HEK293 (cell line): ENCODE results near the gene JHY.

Source experiments
- CTCF ChIA-PET: fragments of 350-600 bp; formaldehyde crosslinking; extraction: SDS; loops from one replicate; lab custom pipeline; 2021; ENCODE audit warnings: antibody characterized with exemption; lab: Yijun Ruan, JAX
- POLR2A ChIA-PET: fragments of 300-600 bp; formaldehyde crosslinking; extraction: SDS; loops from one replicate; lab custom pipeline; 2020; ENCODE audit warnings: antibody characterized with exemption, inconsistent platforms; lab: Yijun Ruan, JAX
- H3K27ac ChIP-seq: fragments of 200-500 bp; sonication (Bioruptor generic); 2 replicates; pipeline ENCODE4 v1.5.1; 2014; ENCODE audit warnings: low read depth, low read length, control low read depth, inconsistent platforms; ENCODE audit errors: extremely low read depth
- H3K36me3 ChIP-seq, 2 experiments: fragments of 200-500 bp in 1 of 2; sonication (Bioruptor generic) in 1 of 2; 1 replicate in 1 of 2; 2 replicates in 1 of 2; pipeline ENCODE4 v1.5.1; 2014 to 2017; ENCODE audit warnings: inconsistent platforms in 2 of 2, low read length in 2 of 2; ENCODE audit not compliant: control insufficient read depth in 2 of 2, insufficient read depth in 1 of 2
- H3K4me1 ChIP-seq: fragments of 200-500 bp; sonication (Bioruptor generic); 2 replicates; pipeline ENCODE4 v1.5.1; 2014; ENCODE audit warnings: mild to moderate bottlenecking, low read length, inconsistent platforms; ENCODE audit not compliant: control insufficient read depth, insufficient read depth
- H3K4me3 ChIP-seq: 2 replicates; pipeline ENCODE4 v1.5.1; 2011; ENCODE audit warnings: low read depth, mild to moderate bottlenecking, control low read depth, low read length, moderate library complexity
- H3K9me3 ChIP-seq: fragments of 200-500 bp; sonication (Bioruptor generic); 2 replicates; pipeline ENCODE4 v1.5.1; 2014; ENCODE audit warnings: low read depth, low read length, inconsistent platforms; ENCODE audit not compliant: control insufficient read depth, insufficient read depth
- FEZF1 ChIP-seq: fragments of 450-650 bp; formaldehyde crosslinking; IDR thresholded peaks from 2 replicates; pipeline ENCODE4 v1.5.1; 2016; ENCODE audit warnings: missing biosample characterization, missing genetic modification characterization
- GLIS1 ChIP-seq: fragments of 450-650 bp; formaldehyde crosslinking; IDR thresholded peaks from 2 replicates; pipeline ENCODE4 v1.5.1; 2016; ENCODE audit warnings: missing biosample characterization, missing genetic modification characterization
- IKZF3 ChIP-seq: fragments of 450-650 bp; IDR thresholded peaks from 2 replicates; pipeline ENCODE4 v1.5.0; 2018; ENCODE audit warnings: missing biosample characterization, mild to moderate bottlenecking, missing genetic modification characterization, moderate library complexity
- KLF8 ChIP-seq: fragments of 450-650 bp; formaldehyde crosslinking; IDR thresholded peaks from 2 replicates; pipeline ENCODE4 v1.5.1; 2016; ENCODE audit warnings: missing biosample characterization, missing genetic modification characterization
- MEIS1 ChIP-seq: sonication (generic); formaldehyde crosslinking; IDR thresholded peaks from 2 replicates; pipeline ENCODE4 v1.8.1; 2022; ENCODE audit warnings: missing genetic modification reagents, mild to moderate bottlenecking, borderline replicate concordance
- MZF1 ChIP-seq: fragments of 450-650 bp; formaldehyde crosslinking; IDR thresholded peaks from 2 replicates; pipeline ENCODE4 v1.5.1; 2017; ENCODE audit warnings: missing biosample characterization, missing genetic modification characterization, borderline replicate concordance
- SETDB1 ChIP-seq: IDR thresholded peaks from one replicate; pipeline ENCODE4 v1.6.1; 2017; ENCODE audit warnings: mild to moderate bottlenecking, low read length, moderate library complexity, mixed read lengths; ENCODE audit not compliant: insufficient read length
- SP3 ChIP-seq: fragments of 450-650 bp; formaldehyde crosslinking; IDR thresholded peaks from 2 replicates; pipeline ENCODE4 v1.5.1; 2016; ENCODE audit warnings: missing biosample characterization, missing genetic modification characterization
- TCF7L2 ChIP-seq: IDR thresholded peaks from 2 replicates; pipeline ENCODE4 v1.6.1; 2011; ENCODE audit warnings: low read depth, mild to moderate bottlenecking, inconsistent platforms, low read length, moderate library complexity, borderline replicate concordance
- ZBTB8A ChIP-seq: fragments of 450-650 bp; formaldehyde crosslinking; IDR thresholded peaks from 2 replicates; pipeline ENCODE4 v1.5.1; 2016; ENCODE audit warnings: missing biosample characterization, missing genetic modification characterization
- ZNF214 ChIP-seq: fragments of 450-650 bp; formaldehyde crosslinking; IDR thresholded peaks from 2 replicates; pipeline ENCODE4 v1.5.1; 2017; ENCODE audit warnings: missing biosample characterization, mild to moderate bottlenecking, missing genetic modification characterization, borderline replicate concordance
- ZNF335 ChIP-seq: fragments of 450-650 bp; formaldehyde crosslinking; conservative IDR thresholded peaks from 2 replicates; pipeline ENCODE4 v1.5.1; 2016; ENCODE audit warnings: missing biosample characterization, missing genetic modification characterization
- ZNF391 ChIP-seq: fragments of 450-650 bp; formaldehyde crosslinking; IDR thresholded peaks from 2 replicates; pipeline ENCODE4 v1.5.1; 2016; ENCODE audit warnings: low read depth, missing biosample characterization, missing genetic modification characterization, borderline replicate concordance
- ZNF423 ChIP-seq: fragments of 450-650 bp; formaldehyde crosslinking; IDR thresholded peaks from 2 replicates; pipeline ENCODE4 v1.5.1; 2016; ENCODE audit warnings: missing biosample characterization, missing genetic modification characterization
- ZNF610 ChIP-seq: fragments of 450-650 bp; formaldehyde crosslinking; IDR thresholded peaks from 2 replicates; pipeline ENCODE4 v1.5.1; 2016; ENCODE audit warnings: missing biosample characterization, missing genetic modification characterization, borderline replicate concordance
- ZNF624 ChIP-seq: fragments of 450-650 bp; formaldehyde crosslinking; IDR thresholded peaks from 2 replicates; pipeline ENCODE4 v1.5.1; 2017; ENCODE audit warnings: missing biosample characterization, missing genetic modification characterization
- ZNF660 ChIP-seq: fragments of 450-650 bp; IDR thresholded peaks from 2 replicates; pipeline ENCODE4 v1.5.1; 2018; ENCODE audit warnings: missing biosample characterization, mild to moderate bottlenecking, missing genetic modification characterization
- ZSCAN16 ChIP-seq: fragments of 450-650 bp; formaldehyde crosslinking; IDR thresholded peaks from 2 replicates; pipeline ENCODE4 v1.5.1; 2016; ENCODE audit warnings: missing biosample characterization, missing genetic modification characterization
- ZSCAN30 ChIP-seq: fragments of 450-650 bp; IDR thresholded peaks from 2 replicates; pipeline ENCODE4 v1.5.1; 2018; ENCODE audit warnings: missing biosample characterization, mild to moderate bottlenecking, missing genetic modification characterization, moderate library complexity
- TF ChIP-seq, protein P1 (sequence below): fragments of 450-650 bp; formaldehyde crosslinking; IDR thresholded peaks from 2 replicates; pipeline ENCODE4 v1.5.1; 2016; ENCODE audit warnings: missing biosample characterization, missing genetic modification characterization, low read depth
- TF ChIP-seq, protein P2 (sequence below): fragments of 450-650 bp; formaldehyde crosslinking; IDR thresholded peaks from 2 replicates; pipeline ENCODE4; 2016; ENCODE audit warnings: missing biosample characterization, missing genetic modification characterization
- TF ChIP-seq, protein P3 (sequence below): fragments of 450-650 bp; formaldehyde crosslinking; IDR thresholded peaks from 2 replicates; pipeline ENCODE4 v1.5.1; 2016; ENCODE audit warnings: missing biosample characterization, missing genetic modification characterization, borderline replicate concordance
- TF ChIP-seq, protein P4 (sequence below): fragments of 450-650 bp; formaldehyde crosslinking; conservative IDR thresholded peaks from 2 replicates; pipeline ENCODE4 v1.5.1; 2016; ENCODE audit warnings: low read depth, missing biosample characterization, missing genetic modification characterization

The JHY gene

DNA sequence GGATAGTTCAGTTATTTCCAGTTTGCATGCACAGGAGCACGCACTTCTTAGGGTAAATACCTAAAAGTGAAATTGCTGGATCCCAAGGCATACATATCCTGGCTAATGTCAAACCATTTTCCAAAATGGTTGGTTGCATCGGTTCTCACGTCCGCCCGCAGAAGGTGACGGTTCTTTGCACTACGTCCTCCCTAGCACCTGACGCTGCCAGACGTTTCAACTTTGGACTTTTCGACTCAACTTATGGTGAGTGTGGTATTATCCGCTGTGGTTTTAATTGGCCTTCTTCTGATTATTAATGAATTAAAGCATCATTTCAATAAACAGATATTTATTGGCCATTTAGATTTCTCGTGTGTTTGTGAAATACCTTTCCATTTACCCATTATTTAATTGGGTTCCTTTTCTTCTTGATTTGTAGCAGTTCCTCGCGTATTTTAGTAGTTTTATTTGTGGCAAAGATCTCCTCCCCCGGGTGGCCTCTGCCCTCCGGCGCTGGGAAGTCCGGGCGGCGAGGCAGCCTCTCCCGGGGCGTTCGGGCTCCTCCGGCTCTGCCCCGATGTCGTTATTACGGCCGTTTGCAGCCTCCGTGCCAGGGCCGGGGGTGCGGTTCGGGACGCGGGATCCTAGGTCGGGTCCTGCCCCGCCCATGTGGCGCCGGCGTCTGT, at the start of gene JHY:
TSS of gene JHY (plus strand) at position 571 of the 668 bp plus-strand sequence. CDS start 3,091 bp downstream, outside the sequence.
- no peaks in the 10 kb centered on the region for H3K9me3 ChIP-seq
- ChIA-PET CTCF (interaction anchor here (0.6 to 1.8 kb wide), 4 partner anchors 18 to 170 kb away, joined by 3 to 15 read pairs (median 3); no protein-coding TSS in a partner anchor), POLR2A (no interaction called here)
- 0 out of 2 replicates have a peak, but pooled peaks have one; percentile 28 for TF ChIP-seq ZBTB8A (tag by site-specific recombination)
- TF ChIP-seq ZNF391 (tag by site-specific recombination): no peak
- TF ChIP-seq, protein P1, sequence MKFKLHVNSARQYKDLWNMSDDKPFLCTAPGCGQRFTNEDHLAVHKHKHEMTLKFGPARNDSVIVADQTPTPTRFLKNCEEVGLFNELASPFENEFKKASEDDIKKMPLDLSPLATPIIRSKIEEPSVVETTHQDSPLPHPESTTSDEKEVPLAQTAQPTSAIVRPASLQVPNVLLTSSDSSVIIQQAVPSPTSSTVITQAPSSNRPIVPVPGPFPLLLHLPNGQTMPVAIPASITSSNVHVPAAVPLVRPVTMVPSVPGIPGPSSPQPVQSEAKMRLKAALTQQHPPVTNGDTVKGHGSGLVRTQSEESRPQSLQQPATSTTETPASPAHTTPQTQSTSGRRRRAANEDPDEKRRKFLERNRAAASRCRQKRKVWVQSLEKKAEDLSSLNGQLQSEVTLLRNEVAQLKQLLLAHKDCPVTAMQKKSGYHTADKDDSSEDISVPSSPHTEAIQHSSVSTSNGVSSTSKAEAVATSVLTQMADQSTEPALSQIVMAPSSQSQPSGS: no peak
- TF ChIP-seq IKZF3 (tag by site-specific recombination): no peak
- TF ChIP-seq SETDB1: no peak
- no peak for TF ChIP-seq KLF8
- TF ChIP-seq FEZF1 (tag by site-specific recombination): no peak
- peak; percentile 46; the same call in 1 of the 2 replicates for TF ChIP-seq GLIS1 (tag by site-specific recombination)
- H3K4me1 ChIP-seq: no peaks in the 10 kb centered on the region
- peak within 1 kb of the TSS; percentile 70 for H3K4me3 ChIP-seq
- peak within 1 kb of the TSS; percentile 93 for H3K27ac ChIP-seq
- peaks cover 0 to 5% of the 10 kb centered on the region in 2 experiments; a peak in 1 of 3 replicates for H3K36me3 ChIP-seq

DNA sequence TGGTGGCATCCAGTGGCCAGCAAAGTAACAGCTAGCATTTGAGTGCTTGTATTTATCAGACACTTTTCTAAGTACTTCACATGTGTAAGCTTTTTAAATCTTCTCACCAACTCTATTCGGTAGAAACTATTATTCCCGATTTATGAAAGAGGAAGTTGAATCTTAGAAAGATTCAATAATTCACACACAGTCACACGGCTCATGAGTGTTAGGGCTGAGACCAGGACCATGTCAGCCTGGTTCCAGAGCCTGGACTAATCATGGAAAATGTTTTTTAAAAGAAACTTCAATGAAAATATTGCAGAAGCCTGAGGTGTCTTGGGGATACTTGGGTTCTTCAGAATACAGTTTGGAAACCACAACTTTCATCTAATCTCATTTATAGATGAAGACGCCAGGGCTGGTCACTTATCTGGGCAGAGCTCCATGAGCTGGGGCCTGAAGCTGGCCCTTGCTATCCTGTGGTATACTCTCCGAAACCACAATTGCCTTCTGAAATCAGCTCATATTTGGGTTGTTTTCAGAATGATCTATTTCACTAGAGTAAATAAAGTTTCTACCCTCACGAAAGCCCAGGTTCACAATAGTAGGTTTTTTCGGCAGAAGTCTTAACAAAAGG, 48.6 kb upstream of the JHY start:
- no peak overlapping the region for H3K4me3 ChIP-seq
- POLR2A ChIA-PET: no interaction called here
- H3K9me3 ChIP-seq: no peaks in the 10 kb centered on the region
- H3K27ac ChIP-seq: no peak overlapping the region
- H3K4me1 ChIP-seq: no peaks in the 10 kb centered on the region
- no peaks in the 10 kb centered on the region for H3K36me3 ChIP-seq
- CTCF ChIA-PET: interaction anchor here (0.7 to 1.8 kb wide), 5 partner anchors 13 to 53 kb away, joined by 3 to 13 read pairs (median 3); no protein-coding TSS in a partner anchor
- TF ChIP-seq, protein P2, sequence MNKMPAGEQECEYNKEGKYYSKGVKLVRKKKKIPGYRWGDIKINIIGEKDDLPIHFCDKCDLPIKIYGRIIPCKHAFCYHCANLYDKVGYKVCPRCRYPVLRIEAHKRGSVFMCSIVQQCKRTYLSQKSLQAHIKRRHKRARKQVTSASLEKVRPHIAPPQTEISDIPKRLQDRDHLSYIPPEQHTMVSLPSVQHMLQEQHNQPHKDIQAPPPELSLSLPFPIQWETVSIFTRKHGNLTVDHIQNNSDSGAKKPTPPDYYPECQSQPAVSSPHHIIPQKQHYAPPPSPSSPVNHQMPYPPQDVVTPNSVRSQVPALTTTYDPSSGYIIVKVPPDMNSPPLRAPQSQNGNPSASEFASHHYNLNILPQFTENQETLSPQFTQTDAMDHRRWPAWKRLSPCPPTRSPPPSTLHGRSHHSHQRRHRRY (tag by site-specific recombination): no peak
- TF ChIP-seq ZSCAN16 (tag by site-specific recombination) (no peak), SP3 (tag by site-specific recombination) (no peak), ZNF610 (tag by site-specific recombination) (no peak), ZNF335 (tag by site-specific recombination) (no peak), ZNF624 (no peak), MZF1 (no peak), TCF7L2 (no peak), MEIS1 (no peak), ZNF214 (tag by site-specific recombination) (no peak), ZNF423 (tag by site-specific recombination) (no peak), ZNF660 (tag by site-specific recombination) (no peak), ZSCAN30 (tag by site-specific recombination) (no peak)
- TF ChIP-seq, protein P3, sequence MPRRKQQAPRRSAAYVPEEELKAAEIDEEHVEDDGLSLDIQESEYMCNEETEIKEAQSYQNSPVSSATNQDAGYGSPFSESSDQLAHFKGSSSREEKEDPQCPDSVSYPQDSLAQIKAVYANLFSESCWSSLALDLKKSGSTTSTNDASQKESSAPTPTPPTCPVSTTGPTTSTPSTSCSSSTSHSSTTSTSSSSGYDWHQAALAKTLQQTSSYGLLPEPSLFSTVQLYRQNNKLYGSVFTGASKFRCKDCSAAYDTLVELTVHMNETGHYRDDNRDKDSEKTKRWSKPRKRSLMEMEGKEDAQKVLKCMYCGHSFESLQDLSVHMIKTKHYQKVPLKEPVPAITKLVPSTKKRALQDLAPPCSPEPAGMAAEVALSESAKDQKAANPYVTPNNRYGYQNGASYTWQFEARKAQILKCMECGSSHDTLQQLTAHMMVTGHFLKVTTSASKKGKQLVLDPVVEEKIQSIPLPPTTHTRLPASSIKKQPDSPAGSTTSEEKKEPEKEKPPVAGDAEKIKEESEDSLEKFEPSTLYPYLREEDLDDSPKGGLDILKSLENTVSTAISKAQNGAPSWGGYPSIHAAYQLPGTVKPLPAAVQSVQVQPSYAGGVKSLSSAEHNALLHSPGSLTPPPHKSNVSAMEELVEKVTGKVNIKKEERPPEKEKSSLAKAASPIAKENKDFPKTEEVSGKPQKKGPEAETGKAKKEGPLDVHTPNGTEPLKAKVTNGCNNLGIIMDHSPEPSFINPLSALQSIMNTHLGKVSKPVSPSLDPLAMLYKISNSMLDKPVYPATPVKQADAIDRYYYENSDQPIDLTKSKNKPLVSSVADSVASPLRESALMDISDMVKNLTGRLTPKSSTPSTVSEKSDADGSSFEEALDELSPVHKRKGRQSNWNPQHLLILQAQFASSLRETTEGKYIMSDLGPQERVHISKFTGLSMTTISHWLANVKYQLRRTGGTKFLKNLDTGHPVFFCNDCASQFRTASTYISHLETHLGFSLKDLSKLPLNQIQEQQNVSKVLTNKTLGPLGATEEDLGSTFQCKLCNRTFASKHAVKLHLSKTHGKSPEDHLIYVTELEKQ (tag by site-specific recombination): no peak
- TF ChIP-seq, protein P4, sequence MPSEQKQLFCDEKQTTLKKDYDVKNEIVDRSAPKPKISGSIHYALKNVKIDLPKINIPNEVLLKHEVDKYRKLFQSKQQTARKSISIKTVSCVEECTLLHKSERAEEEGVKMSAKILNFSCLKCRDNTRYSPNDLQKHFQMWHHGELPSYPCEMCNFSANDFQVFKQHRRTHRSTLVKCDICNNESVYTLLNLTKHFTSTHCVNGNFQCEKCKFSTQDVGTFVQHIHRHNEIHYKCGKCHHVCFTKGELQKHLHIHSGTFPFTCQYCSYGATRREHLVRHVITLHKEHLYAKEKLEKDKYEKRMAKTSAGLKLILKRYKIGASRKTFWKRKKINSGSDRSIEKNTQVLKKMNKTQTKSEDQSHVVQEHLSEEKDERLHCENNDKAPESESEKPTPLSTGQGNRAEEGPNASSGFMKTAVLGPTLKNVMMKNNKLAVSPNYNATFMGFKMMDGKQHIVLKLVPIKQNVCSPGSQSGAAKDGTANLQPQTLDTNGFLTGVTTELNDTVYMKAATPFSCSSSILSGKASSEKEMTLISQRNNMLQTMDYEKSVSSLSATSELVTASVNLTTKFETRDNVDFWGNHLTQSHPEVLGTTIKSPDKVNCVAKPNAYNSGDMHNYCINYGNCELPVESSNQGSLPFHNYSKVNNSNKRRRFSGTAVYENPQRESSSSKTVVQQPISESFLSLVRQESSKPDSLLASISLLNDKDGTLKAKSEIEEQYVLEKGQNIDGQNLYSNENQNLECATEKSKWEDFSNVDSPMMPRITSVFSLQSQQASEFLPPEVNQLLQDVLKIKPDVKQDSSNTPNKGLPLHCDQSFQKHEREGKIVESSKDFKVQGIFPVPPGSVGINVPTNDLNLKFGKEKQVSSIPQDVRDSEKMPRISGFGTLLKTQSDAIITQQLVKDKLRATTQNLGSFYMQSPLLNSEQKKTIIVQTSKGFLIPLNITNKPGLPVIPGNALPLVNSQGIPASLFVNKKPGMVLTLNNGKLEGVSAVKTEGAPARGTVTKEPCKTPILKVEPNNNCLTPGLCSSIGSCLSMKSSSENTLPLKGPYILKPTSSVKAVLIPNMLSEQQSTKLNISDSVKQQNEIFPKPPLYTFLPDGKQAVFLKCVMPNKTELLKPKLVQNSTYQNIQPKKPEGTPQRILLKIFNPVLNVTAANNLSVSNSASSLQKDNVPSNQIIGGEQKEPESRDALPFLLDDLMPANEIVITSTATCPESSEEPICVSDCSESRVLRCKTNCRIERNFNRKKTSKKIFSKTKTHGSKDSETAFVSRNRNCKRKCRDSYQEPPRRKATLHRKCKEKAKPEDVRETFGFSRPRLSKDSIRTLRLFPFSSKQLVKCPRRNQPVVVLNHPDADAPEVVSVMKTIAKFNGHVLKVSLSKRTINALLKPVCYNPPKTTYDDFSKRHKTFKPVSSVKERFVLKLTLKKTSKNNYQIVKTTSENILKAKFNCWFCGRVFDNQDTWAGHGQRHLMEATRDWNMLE (tag by site-specific recombination): no peak
